ENCODE measurements around the gene KIAA1328.

DNA sequence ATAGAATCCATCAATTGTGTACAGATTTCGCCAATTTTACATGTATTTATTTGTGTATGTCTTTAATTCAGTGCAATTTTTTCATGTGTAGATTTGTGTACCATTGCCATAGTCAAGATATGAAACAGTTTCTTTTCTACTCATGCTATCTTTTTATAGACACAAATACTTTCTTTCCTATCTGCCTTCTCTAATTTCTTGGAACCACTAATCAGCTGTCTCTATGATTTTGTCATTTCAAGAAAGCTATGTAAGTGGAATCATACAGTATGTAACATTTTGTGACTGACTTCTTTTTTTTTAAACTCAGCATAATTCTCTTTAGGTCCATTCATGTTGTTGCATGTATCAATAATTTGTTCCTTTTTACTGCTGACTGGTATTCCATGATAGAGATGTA is 33.3 kb downstream of the KIAA1328 start:
- TF ChIP-seq, protein P1, sequence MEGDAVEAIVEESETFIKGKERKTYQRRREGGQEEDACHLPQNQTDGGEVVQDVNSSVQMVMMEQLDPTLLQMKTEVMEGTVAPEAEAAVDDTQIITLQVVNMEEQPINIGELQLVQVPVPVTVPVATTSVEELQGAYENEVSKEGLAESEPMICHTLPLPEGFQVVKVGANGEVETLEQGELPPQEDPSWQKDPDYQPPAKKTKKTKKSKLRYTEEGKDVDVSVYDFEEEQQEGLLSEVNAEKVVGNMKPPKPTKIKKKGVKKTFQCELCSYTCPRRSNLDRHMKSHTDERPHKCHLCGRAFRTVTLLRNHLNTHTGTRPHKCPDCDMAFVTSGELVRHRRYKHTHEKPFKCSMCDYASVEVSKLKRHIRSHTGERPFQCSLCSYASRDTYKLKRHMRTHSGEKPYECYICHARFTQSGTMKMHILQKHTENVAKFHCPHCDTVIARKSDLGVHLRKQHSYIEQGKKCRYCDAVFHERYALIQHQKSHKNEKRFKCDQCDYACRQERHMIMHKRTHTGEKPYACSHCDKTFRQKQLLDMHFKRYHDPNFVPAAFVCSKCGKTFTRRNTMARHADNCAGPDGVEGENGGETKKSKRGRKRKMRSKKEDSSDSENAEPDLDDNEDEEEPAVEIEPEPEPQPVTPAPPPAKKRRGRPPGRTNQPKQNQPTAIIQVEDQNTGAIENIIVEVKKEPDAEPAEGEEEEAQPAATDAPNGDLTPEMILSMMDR (IDR thresholded peaks at IDR 0.05), result no peak
- TF ChIP-seq ZFX (IDR thresholded peaks at IDR 0.05; ENCODE audit: borderline replicate concordance), result no peak

All from 22Rv1 (cell line).